GM12864 (cell line): ENCODE data around the gene MDH1.
A peak's percentile ranks its signal among the peaks of the same experiment; 100 is the strongest.

Experiments
- DNase-seq: peaks from one replicate; pipeline ENCODE4 v3.0.0-alpha.2; 2011; ENCODE audit warnings: low read depth
- H3K4me3 ChIP-seq: 2 replicates; pipeline ENCODE4 v1.5.1; 2011; ENCODE audit warnings: mild to moderate bottlenecking, low read depth, low read length, control low read depth
- CTCF ChIP-seq: IDR thresholded peaks from 2 replicates; pipeline ENCODE4 v1.5.1; 2011; ENCODE audit warnings: low read depth, mild to moderate bottlenecking, moderate library complexity, low read length, control low read depth, inconsistent platforms; ENCODE audit errors: missing control alignments

Gene MDH1

GRCh38 chr2:63589148-63589958 lies 590 bp downstream of the MDH1 start:
- no peak for DNase-seq
- TF ChIP-seq CTCF, result no peak
- peak overlapping the region; percentile 93 for H3K4me3 ChIP-seq

- TF ChIP-seq CTCF, result no peak
- DNase-seq, result no peak
- peak overlapping the region; percentile 33 for H3K4me3 ChIP-seq
Measured at GRCh38 chr2:63590626-63591408, 2.1 kb downstream of the MDH1 start.

- no peak for DNase-seq
- no peak for TF ChIP-seq CTCF
- H3K4me3 ChIP-seq, result no peak overlapping the region
Measured at GRCh38 chr2:63591566-63592175, 2.9 kb downstream of the MDH1 start.

GRCh38 chr2:63594660-63595059 lies 5.9 kb downstream of the MDH1 start:
- H3K4me3 ChIP-seq, result no peak overlapping the region
- no peak for TF ChIP-seq CTCF
- DNase-seq, result no peak

GRCh38 chr2:63596401-63596883 lies 7.7 kb downstream of the MDH1 start:
- no peak for DNase-seq
- no peak overlapping the region for H3K4me3 ChIP-seq
- no peak for TF ChIP-seq CTCF

GRCh38 chr2:63598981-63599380 lies 10.2 kb downstream of the MDH1 start:
- DNase-seq, result no peak
- no peak overlapping the region for H3K4me3 ChIP-seq
- no peak for TF ChIP-seq CTCF
